Glutamatergic neuron (in vitro differentiated cells): ENCODE data around the gene RAPGEF5. TPM values are rescaled to one million over a fixed set of nuclear protein-coding genes. Genes with fewer than 3 reads are reported as not detected.

ENCODE experiments used
- DNase-seq: peaks from one replicate; pipeline ENCODE4 v3.0.0; 2022
- H3K27ac Mint-ChIP-seq: one replicate; pipeline ENCODE4 v1.8.0; 2020; ENCODE audit warnings: mild to moderate bottlenecking, mixed read lengths, inconsistent platforms; ENCODE audit not compliant: unreplicated experiment
- H3K27me3 Mint-ChIP-seq: one replicate; pipeline ENCODE4 v1.8.0; 2020; ENCODE audit warnings: mild to moderate bottlenecking, moderate library complexity, mixed read lengths, inconsistent platforms; ENCODE audit not compliant: unreplicated experiment
- H3K36me3 Mint-ChIP-seq: one replicate; pipeline ENCODE4 v1.8.0; 2020; ENCODE audit warnings: mild to moderate bottlenecking, mixed read lengths, inconsistent platforms; ENCODE audit not compliant: unreplicated experiment
- H3K4me1 Mint-ChIP-seq: one replicate; pipeline ENCODE4 v1.8.0; 2020; ENCODE audit warnings: mild to moderate bottlenecking, low read depth, mixed read lengths, inconsistent platforms; ENCODE audit not compliant: unreplicated experiment
- H3K4me3 Mint-ChIP-seq: one replicate; pipeline ENCODE4 v1.8.0; 2020; ENCODE audit warnings: mild to moderate bottlenecking, mixed read lengths, inconsistent platforms; ENCODE audit not compliant: unreplicated experiment
- H3K9me3 Mint-ChIP-seq: one replicate; pipeline ENCODE4 v1.8.0; 2020; ENCODE audit warnings: mild to moderate bottlenecking, moderate library complexity, mixed read lengths, inconsistent platforms; ENCODE audit not compliant: unreplicated experiment
- total RNA-seq: library from RNA; stranded (reverse); fragmentation: NEBNext Ultra II Directional; extraction: Animal tissue kit (Norgen Biotek cat#: 25700); gene quantifications from one replicate; pipeline ENCODE4 v1.2.1, GENCODE V29; 2021; ENCODE audit not compliant: unreplicated experiment
- TF ChIP-seq, protein P1 (sequence below): fragments of 200-600 bp; sonication (generic); IDR thresholded peaks from one replicate; pipeline ENCODE4 v1.5.0; 2021; ENCODE audit not compliant: partially characterized antibody, unreplicated experiment

RAPGEF5 gene
- total RNA-seq, 1 donor from 2014 or later: 169 TPM

DNA sequence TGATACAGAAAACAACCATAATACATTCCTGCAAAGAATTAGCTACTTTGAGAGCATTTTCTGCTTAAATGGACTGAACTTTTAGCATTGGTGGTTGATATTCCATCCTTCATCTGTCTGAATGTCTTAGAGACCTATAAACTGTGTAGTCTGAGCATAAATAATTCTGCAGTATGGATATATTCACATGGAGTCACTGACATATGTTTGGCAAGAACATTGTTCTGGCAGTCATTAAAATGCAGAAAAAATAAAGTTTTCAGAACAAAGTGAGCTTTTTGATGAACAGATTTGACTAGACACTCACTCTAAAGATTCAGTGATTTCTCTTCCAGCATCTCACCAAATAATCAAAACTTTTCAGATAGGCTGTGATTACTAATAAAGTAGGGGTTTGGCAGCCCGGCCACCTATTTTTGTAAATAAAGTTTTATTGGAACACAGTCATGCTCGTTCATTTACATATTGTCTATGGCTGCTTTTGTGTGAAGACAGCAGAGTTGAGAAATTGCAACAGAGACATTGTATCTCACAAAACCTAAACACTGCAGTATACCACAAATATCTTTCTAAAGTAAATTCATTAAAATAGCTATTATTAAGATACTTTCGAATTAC lies 44.1 kb upstream of the RAPGEF5 start:
- Mint-ChIP-seq H3K36me3 (no peaks in the 10 kb centered on the region), H3K27me3 (no peaks in the 10 kb centered on the region), H3K9me3 (peaks cover 2% of the 10 kb centered on the region), H3K27ac (no peak overlapping the region), H3K4me3 (no peak overlapping the region), H3K4me1 (peaks cover 4% of the 10 kb centered on the region)
- DNase-seq: no peak
- TF ChIP-seq, protein P1, sequence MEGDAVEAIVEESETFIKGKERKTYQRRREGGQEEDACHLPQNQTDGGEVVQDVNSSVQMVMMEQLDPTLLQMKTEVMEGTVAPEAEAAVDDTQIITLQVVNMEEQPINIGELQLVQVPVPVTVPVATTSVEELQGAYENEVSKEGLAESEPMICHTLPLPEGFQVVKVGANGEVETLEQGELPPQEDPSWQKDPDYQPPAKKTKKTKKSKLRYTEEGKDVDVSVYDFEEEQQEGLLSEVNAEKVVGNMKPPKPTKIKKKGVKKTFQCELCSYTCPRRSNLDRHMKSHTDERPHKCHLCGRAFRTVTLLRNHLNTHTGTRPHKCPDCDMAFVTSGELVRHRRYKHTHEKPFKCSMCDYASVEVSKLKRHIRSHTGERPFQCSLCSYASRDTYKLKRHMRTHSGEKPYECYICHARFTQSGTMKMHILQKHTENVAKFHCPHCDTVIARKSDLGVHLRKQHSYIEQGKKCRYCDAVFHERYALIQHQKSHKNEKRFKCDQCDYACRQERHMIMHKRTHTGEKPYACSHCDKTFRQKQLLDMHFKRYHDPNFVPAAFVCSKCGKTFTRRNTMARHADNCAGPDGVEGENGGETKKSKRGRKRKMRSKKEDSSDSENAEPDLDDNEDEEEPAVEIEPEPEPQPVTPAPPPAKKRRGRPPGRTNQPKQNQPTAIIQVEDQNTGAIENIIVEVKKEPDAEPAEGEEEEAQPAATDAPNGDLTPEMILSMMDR: no peak

DNA sequence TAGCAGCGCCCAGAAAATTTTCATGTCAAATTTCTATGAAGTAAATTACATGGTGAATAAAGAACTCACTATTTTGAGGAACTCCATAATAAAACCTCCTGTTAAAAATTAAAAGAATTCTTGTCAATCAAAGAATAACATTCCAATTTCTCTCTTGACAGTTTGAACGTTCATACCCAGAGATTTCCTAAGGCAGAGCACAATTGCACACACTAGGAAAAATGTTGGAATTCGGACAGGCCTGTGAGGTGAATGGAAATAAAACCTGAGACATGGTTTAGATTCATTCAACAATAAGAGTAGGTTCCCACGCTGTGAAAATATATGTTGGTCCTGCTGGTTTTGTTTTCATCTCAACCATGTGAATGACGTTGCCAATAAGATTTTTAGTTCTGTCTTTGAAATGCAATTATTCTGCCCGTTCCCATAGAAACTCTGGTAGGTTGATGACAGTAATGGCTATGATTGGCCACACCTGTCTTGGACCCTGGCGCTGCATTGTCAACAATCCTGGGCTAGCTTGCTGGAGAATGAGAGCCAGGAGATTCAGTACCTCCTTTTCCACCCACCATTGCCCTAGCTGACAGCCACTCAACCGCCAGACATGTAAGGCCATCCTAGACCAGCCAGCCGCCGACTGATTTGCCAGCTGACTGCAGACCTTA lies 43.3 kb upstream of the RAPGEF5 start:
- H3K27ac Mint-ChIP-seq: no peak overlapping the region

DNA sequence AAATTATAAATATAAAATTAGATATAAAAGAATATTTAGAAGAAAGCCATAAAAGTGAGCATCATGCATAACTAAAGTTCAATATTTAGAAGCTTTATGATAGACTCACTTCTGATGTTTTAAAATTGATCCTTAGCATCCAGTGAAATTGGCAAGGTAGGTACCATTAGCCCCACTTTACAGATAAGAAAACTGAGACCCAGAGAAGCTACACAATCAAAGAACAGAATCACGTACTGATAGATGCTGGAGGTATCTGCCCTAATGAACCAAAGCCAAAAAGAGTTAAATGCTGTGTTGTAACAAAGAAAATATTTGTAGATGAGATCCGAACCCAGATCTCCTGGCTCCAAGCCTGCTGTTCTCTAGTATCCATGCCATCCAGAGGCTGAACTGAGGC lies 42.6 kb upstream of the RAPGEF5 start:
- H3K27me3 Mint-ChIP-seq: no peaks in the 10 kb centered on the region
- no peak overlapping the region for H3K27ac Mint-ChIP-seq
- TF ChIP-seq, protein P1: no peak
- peaks cover 2% of the 10 kb centered on the region for H3K9me3 Mint-ChIP-seq
- no peaks in the 10 kb centered on the region for H3K36me3 Mint-ChIP-seq
- peaks cover 4% of the 10 kb centered on the region for H3K4me1 Mint-ChIP-seq
- H3K4me3 Mint-ChIP-seq: no peak overlapping the region
- no peak for DNase-seq

More for the DNA sequence above, 43.3 kb upstream of the RAPGEF5 start:
- H3K9me3 Mint-ChIP-seq: peaks cover 2% of the 10 kb centered on the region
- peaks cover 4% of the 10 kb centered on the region for H3K4me1 Mint-ChIP-seq
- H3K4me3 Mint-ChIP-seq: no peak overlapping the region
- H3K36me3 Mint-ChIP-seq: no peaks in the 10 kb centered on the region
- TF ChIP-seq, protein P1: no peak
- DNase-seq: no peak
- H3K27me3 Mint-ChIP-seq: no peaks in the 10 kb centered on the region

DNA sequence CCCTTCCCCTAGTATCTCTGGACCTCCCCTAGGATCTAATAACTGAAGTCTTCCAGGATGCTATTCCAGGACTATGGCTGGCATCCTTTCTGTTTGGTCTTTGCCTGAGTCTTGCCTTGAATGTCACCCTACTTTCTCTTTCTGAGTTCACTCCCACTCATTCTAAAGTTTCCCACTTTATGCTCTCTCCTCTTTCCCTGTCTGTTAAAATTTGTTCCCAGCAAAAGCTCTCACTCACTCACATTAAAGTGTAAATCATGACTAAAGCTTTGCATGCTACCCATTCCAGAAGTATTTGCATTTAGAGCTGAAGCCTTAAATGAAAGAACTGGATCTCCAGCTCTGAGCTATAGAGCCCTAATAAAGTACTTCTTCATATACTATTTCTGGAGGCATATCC lies 42.1 kb upstream of the RAPGEF5 start:
- no peaks in the 10 kb centered on the region for H3K36me3 Mint-ChIP-seq
- no peaks in the 10 kb centered on the region for H3K27me3 Mint-ChIP-seq
- H3K4me1 Mint-ChIP-seq: peaks cover 4% of the 10 kb centered on the region
- no peak for DNase-seq
- TF ChIP-seq, protein P1: no peak
- no peak overlapping the region for H3K4me3 Mint-ChIP-seq
- no peak overlapping the region for H3K27ac Mint-ChIP-seq
- peaks cover 2% of the 10 kb centered on the region for H3K9me3 Mint-ChIP-seq

DNA sequence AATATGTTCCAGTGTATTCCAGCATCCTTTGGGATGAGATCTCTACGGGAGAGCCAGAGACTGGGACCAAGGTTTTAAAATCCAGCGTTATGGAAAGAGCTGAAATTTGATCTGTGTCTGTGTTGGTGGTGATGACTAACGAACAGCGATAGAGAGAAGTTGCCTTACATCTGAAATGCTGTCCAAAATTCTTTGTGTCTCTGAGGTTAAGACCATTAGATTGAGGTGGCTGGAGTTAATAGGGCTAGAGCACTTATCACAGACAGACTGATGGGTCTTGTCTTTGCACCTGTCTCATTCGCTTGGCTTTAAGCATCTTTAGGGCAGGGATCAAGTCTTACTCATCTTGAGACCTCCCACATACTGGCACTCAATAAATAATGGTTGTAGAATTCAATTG lies 41.0 kb upstream of the RAPGEF5 start:
- DNase-seq: no peak
- Mint-ChIP-seq H3K4me3 (no peak overlapping the region), H3K36me3 (no peaks in the 10 kb centered on the region), H3K27ac (no peak overlapping the region), H3K4me1 (peaks cover 4% of the 10 kb centered on the region), H3K9me3 (peaks cover 2% of the 10 kb centered on the region), H3K27me3 (no peaks in the 10 kb centered on the region)
- TF ChIP-seq, protein P1: no peak
